A673 (cell line): ENCODE measurements around the gene PIGQ.

Experiments used
- EZH2 ChIP-seq: fragments of 200-600 bp; sonication (generic); IDR thresholded peaks from 2 replicates; pipeline ENCODE4 v1.6.1; 2017; ENCODE audit warnings: borderline replicate concordance, low read depth, mild to moderate bottlenecking, mixed read lengths, antibody characterized with exemption, low read length; ENCODE audit not compliant: poor library complexity, severe bottlenecking
- TF ChIP-seq, protein P1 (sequence below): fragments of 300-800, 200-600 bp; sonication (generic); conservative IDR thresholded peaks from 2 replicates; pipeline ENCODE4 v1.5.1; 2017; ENCODE audit warnings: low read depth, mild to moderate bottlenecking, antibody characterized with exemption, low read length, moderate library complexity, mixed read lengths

DNA sequence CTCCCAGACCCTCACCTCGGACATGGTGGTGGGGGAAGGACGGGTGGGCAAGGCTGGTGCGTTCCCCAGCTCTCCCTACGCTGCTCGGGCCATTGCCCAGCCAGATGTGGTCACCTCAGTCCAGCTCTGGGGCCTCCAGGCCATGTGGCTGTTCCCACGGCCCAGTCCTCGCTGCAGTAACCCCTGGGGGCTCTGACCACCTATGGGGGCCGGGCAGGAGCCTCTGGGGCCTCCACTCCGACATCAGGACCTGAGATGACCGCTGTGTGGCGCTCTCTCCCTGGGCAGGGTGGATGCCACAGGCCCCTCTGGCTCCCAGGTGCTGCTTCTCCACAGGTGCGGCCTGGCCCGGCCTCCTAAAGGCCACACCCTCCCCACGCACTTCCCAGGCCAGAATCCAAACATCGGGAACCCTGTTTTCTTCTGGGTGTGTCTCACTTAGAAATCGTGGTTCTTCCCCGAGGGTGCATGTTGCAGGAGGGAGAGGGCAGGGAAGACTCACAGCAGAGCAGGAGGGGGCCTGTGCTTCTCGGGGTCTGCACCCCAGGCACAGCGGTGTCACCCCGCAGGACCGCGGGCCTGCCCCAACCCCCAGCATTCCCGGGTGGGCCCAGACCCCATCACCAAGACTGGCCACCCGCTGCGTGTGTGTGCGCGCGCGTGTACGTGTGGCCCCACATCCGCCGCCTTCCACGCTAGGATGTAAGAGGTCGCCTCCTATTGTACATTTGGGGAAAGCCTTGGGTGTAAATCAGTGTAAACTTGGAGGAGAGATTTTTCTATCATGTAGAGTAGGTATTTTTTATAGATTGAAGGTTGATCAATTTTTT is 48.2 kb upstream of the PIGQ start:
- no peak for TF ChIP-seq EZH2
- TF ChIP-seq, protein P1, sequence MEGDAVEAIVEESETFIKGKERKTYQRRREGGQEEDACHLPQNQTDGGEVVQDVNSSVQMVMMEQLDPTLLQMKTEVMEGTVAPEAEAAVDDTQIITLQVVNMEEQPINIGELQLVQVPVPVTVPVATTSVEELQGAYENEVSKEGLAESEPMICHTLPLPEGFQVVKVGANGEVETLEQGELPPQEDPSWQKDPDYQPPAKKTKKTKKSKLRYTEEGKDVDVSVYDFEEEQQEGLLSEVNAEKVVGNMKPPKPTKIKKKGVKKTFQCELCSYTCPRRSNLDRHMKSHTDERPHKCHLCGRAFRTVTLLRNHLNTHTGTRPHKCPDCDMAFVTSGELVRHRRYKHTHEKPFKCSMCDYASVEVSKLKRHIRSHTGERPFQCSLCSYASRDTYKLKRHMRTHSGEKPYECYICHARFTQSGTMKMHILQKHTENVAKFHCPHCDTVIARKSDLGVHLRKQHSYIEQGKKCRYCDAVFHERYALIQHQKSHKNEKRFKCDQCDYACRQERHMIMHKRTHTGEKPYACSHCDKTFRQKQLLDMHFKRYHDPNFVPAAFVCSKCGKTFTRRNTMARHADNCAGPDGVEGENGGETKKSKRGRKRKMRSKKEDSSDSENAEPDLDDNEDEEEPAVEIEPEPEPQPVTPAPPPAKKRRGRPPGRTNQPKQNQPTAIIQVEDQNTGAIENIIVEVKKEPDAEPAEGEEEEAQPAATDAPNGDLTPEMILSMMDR = no peak
